ENCODE results near the gene HTT-AS.

DNA sequence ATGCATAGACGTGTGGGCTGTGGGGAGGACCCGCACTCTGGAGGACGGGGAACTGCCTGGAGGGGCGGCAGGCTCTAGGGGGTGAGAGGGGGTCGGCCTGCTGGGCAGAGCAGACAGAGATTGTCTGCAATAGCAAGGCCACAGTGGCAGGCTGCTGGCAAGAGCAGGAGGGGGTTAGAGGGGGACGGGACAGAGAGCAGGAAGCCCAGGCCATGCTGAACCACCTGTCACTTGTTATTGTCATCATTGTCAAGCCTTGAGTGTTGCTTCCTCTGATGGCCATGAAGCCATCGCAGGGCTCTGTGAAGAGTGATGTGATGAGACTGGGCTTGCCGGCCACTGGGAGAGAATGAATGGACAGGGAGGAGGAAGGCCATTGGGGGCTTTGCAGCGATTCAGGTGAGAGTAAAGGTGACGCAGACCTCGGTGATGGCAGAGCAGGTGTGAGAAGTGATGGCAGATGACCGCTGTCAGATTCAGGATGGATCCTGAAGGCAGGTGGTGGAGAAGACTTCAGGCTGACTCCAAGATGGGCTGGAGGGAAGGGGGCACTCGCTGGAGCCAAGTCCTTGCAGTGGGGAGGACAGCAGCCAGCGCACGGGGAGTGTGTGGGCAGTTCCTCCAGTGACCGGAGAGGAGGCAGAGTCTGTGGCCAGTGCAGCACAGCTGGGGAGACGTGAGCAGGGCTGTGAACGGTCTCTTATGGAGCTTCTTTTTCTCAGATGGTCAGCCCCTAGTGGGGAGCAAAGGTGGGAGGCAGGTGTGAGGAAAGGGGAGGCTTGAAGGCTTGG is 43.6 kb downstream of the HTT-AS start:
- TF ChIP-seq, protein P1, sequence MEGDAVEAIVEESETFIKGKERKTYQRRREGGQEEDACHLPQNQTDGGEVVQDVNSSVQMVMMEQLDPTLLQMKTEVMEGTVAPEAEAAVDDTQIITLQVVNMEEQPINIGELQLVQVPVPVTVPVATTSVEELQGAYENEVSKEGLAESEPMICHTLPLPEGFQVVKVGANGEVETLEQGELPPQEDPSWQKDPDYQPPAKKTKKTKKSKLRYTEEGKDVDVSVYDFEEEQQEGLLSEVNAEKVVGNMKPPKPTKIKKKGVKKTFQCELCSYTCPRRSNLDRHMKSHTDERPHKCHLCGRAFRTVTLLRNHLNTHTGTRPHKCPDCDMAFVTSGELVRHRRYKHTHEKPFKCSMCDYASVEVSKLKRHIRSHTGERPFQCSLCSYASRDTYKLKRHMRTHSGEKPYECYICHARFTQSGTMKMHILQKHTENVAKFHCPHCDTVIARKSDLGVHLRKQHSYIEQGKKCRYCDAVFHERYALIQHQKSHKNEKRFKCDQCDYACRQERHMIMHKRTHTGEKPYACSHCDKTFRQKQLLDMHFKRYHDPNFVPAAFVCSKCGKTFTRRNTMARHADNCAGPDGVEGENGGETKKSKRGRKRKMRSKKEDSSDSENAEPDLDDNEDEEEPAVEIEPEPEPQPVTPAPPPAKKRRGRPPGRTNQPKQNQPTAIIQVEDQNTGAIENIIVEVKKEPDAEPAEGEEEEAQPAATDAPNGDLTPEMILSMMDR (IDR thresholded peaks at IDR 0.05) = no peak
- TF ChIP-seq POLR2AphosphoS5 (IDR thresholded peaks at IDR 0.05) (no peak), POLR2A (IDR thresholded peaks at IDR 0.05) (no peak)

All from prostate gland (tissue), 2 donors.